OCI-LY1 (cell line): ENCODE data around the gene CHM.

Experiments
- H2AFZ ChIP-seq: fragments of 200-600 bp; sonication (generic), shearing (Covaris generic); 2 replicates; pipeline ENCODE4 v1.6.0; 2014; ENCODE audit warnings: antibody characterized with exemption, mild to moderate bottlenecking, low read length
- H3F3A ChIP-seq: fragments of 200-600 bp; sonication (generic), shearing (Covaris generic); 2 replicates; pipeline ENCODE4 v1.6.0; 2014; ENCODE audit warnings: mild to moderate bottlenecking, antibody characterized with exemption, low read length, moderate library complexity; ENCODE audit not compliant: insufficient read depth
- H3K27ac ChIP-seq: fragments of 200-600 bp; sonication (generic); 2 replicates; pipeline ENCODE4 v1.5.1; 2014; ENCODE audit warnings: low read length, mixed run types, mild to moderate bottlenecking, low read depth; ENCODE audit not compliant: poor library complexity, severe bottlenecking
- H3K27me3 ChIP-seq: fragments of 200-600 bp; sonication (generic); 2 replicates; pipeline ENCODE4 v1.6.0; 2014; ENCODE audit warnings: antibody characterized with exemption, mild to moderate bottlenecking, low read length, moderate library complexity; ENCODE audit not compliant: insufficient read depth
- H3K36me3 ChIP-seq: fragments of 200-600 bp; sonication (generic); 2 replicates; pipeline ENCODE4 v1.6.1; 2014; ENCODE audit warnings: mild to moderate bottlenecking, antibody characterized with exemption, low read length, moderate library complexity, mixed read lengths; ENCODE audit not compliant: insufficient read depth
- H3K4me1 ChIP-seq: fragments of 200-600 bp; sonication (generic); 2 replicates; pipeline ENCODE4 v1.5.1; 2014; ENCODE audit warnings: mild to moderate bottlenecking, low read length, moderate library complexity; ENCODE audit not compliant: insufficient read depth, severe bottlenecking
- H3K4me2 ChIP-seq: fragments of 200-600 bp; sonication (generic), shearing (Covaris generic); 2 replicates; pipeline ENCODE4 v1.6.1; 2014; ENCODE audit warnings: low read length
- H3K4me3 ChIP-seq: fragments of 200-600 bp; sonication (generic); 2 replicates; pipeline ENCODE4 v1.5.1; 2014; ENCODE audit warnings: low read length, low read depth, mild to moderate bottlenecking, mixed read lengths; ENCODE audit not compliant: poor library complexity, severe bottlenecking
- H3K79me2 ChIP-seq: fragments of 200-600 bp; shearing (Covaris generic); 2 replicates; pipeline ENCODE4 v1.6.1; 2016; ENCODE audit warnings: mixed run types, low read length, mixed read lengths; ENCODE audit not compliant: insufficient read depth
- H3K9ac ChIP-seq: fragments of 200-600 bp; sonication (generic), shearing (Covaris generic); 2 replicates; pipeline ENCODE4 v1.6.1; 2014; ENCODE audit warnings: mild to moderate bottlenecking, low read length, mixed read lengths
- H3K9me2 ChIP-seq: fragments of 200-600 bp; sonication (generic), shearing (Covaris generic); 2 replicates; pipeline ENCODE4 v1.6.1; 2014; ENCODE audit warnings: low read depth, mild to moderate bottlenecking, low read length, mixed read lengths
- H3K9me3 ChIP-seq: fragments of 200-600 bp; shearing (Covaris generic); 2 replicates; pipeline ENCODE4 v1.6.1; 2014; ENCODE audit warnings: low read length, mixed read lengths
- H4K20me1 ChIP-seq: fragments of 200-600 bp; sonication (generic), shearing (Covaris generic); 2 replicates; pipeline ENCODE4 v1.6.0; 2016; ENCODE audit warnings: mild to moderate bottlenecking, low read length; ENCODE audit not compliant: insufficient read depth
- CTCF ChIP-seq: fragments of 200-600 bp; sonication (generic), shearing (Covaris generic); IDR thresholded peaks from 2 replicates; pipeline ENCODE4 v1.5.1; 2017; ENCODE audit warnings: mild to moderate bottlenecking, antibody characterized with exemption, low read length, moderate library complexity, mixed read lengths
- EZH2 ChIP-seq: fragments of 200-600 bp; sonication (generic), shearing (Covaris generic); IDR thresholded peaks from 2 replicates; pipeline ENCODE4 v1.8.0; 2017; ENCODE audit warnings: borderline replicate concordance, mixed run types, mild to moderate bottlenecking, antibody characterized with exemption, low read length, moderate library complexity, mixed read lengths

CHM gene

DNA sequence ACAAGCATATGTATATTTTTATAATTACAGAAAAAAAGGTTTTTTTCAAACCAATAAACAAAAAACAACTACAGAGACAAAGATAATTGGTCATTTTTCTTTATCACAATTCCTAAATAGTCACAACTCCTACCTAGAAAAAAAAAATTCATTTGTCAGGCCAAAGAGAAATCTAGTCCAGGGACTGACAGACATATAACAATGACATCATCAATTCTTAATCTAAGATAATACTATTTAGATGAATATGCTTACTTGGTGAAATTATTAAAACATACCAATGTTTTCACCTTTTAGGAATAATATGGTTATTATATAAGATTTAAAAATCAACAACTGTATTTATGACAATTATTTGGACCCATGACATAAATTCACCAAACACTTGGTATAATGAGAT is 48.4 kb downstream of the CHM start:
- no peaks in the 10 kb centered on the region for H3K9me3 ChIP-seq
- H3K4me1 ChIP-seq = no peaks in the 10 kb centered on the region
- no peak overlapping the region for H3K9ac ChIP-seq
- TF ChIP-seq EZH2 (no peak), CTCF (no peak)
- H3K79me2 ChIP-seq = no peaks in the 10 kb centered on the region
- H3F3A ChIP-seq = no peaks in the 10 kb centered on the region
- no peak overlapping the region for H3K4me3 ChIP-seq
- H3K36me3 ChIP-seq = no peaks in the 10 kb centered on the region
- H3K27ac ChIP-seq = no peak overlapping the region
- H2AFZ ChIP-seq = no peak overlapping the region
- no peaks in the 10 kb centered on the region for H4K20me1 ChIP-seq
- no peak overlapping the region for H3K4me2 ChIP-seq
- no peaks in the 10 kb centered on the region for H3K27me3 ChIP-seq
- H3K9me2 ChIP-seq = no peaks in the 10 kb centered on the region

- Histone ChIP-seq H2AFZ (no peak overlapping the region), H3K9me2 (no peaks in the 10 kb centered on the region), H3F3A (no peaks in the 10 kb centered on the region), H3K79me2 (no peaks in the 10 kb centered on the region), H3K4me1 (no peaks in the 10 kb centered on the region), H3K27ac (no peak overlapping the region), H3K36me3 (no peaks in the 10 kb centered on the region), H3K27me3 (no peaks in the 10 kb centered on the region), H3K9ac (no peak overlapping the region), H3K4me2 (no peak overlapping the region), H3K4me3 (no peak overlapping the region), H3K9me3 (no peaks in the 10 kb centered on the region), H4K20me1 (no peaks in the 10 kb centered on the region)
- TF ChIP-seq CTCF = no peak
Measured at GRCh38 chrX:85996555-85996954, 50.8 kb downstream of the CHM start.

DNA sequence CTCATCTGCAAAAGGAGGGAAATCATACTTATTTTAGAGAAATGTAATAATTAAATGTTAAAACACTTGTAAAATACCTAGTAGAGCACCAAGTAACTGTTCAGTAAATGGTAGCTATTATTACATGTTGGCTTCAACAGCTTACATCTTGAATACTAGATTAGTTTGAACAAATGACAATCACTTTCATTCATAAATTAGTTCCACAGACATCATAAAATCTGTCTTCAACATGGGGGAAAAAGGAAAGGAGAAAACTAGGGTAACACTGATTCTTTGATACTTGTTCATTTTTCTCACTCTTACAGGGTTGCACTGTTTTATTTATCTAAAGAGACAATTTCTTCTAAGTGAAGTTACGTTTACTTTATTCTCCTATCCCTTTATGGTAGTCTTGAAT is 51.7 kb downstream of the CHM start:
- H3K79me2 ChIP-seq = no peaks in the 10 kb centered on the region
- H3K9me3 ChIP-seq = no peaks in the 10 kb centered on the region
- no peaks in the 10 kb centered on the region for H3F3A ChIP-seq
- H3K4me2 ChIP-seq = no peak overlapping the region
- no peaks in the 10 kb centered on the region for H3K4me1 ChIP-seq
- no peaks in the 10 kb centered on the region for H3K27me3 ChIP-seq
- H3K9me2 ChIP-seq = no peaks in the 10 kb centered on the region
- H4K20me1 ChIP-seq = no peaks in the 10 kb centered on the region
- no peak for TF ChIP-seq CTCF
- TF ChIP-seq EZH2 = no peak
- H2AFZ ChIP-seq = no peak overlapping the region
- H3K9ac ChIP-seq = no peak overlapping the region
- H3K36me3 ChIP-seq = no peaks in the 10 kb centered on the region
- H3K27ac ChIP-seq = no peak overlapping the region
- H3K4me3 ChIP-seq = no peak overlapping the region
